ENCODE data around the gene ETDA. TPM values are rescaled to one million over a fixed set of nuclear protein-coding genes. Genes with fewer than 3 reads are reported as not detected.

ETDA gene
- total RNA-seq, 2 experiments from 2014 or later: not detected

DNA sequence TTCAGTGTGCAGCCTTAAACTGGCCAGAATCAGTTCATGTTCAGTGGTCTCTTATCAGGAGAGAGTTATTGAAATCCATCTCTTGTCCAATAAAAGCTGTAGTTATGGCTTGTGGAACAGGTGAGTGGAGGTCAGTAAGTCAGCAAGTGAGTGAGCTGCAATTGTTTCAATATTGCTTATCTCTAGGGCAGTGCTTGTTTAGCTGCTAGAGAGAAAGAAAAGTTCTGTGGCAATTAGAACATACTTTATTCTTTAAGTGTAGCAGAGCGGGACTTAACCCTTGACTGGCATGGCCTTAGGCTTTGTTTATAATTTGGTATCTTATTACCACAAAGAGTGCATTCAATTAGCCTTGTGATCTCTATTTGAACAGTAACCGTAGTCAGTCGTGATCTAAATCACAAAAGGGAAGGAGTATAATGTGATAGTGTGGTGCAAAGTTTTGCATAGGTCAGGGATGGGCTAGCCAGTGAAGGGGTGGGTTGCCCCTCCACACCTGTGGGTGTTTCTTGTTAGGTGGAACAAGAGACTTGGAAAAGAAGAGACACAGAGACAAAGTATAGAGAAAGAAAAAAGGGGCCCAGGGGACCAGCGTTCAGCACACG, 50.5 kb downstream of the ETDA start:
- ATAC-seq (ENCODE audit: poor library complexity): no peak
- CTCF ChIA-PET: no interaction called here
- no peak overlapping the region for H3K4me3 ChIP-seq (ENCODE audit: low read length)
- POLR2A ChIA-PET: no interaction called here
- Mint-ChIP-seq H3K27me3 (no peaks in the 10 kb centered on the region), H3K27ac (no peak overlapping the region), H3K9me3 (no peaks in the 10 kb centered on the region), H3K4me3 (no peak overlapping the region), H3K4me1 (ENCODE audit: low read depth) (peaks cover 5% of the 10 kb centered on the region), H3K36me3 (ENCODE audit: low read depth) (peaks cover 3% of the 10 kb centered on the region)
- no peak overlapping the region for H3K27ac ChIP-seq (ENCODE audit: low read depth in 1 of 2, low read length in 2 of 2)
- H3K9me3 ChIP-seq (ENCODE audit: control insufficient read depth in 1 of 2, insufficient read depth in 1 of 2, low read length in 2 of 2): no peaks in the 10 kb centered on the region
- no peak for DNase-seq
- TF ChIP-seq, protein P1, sequence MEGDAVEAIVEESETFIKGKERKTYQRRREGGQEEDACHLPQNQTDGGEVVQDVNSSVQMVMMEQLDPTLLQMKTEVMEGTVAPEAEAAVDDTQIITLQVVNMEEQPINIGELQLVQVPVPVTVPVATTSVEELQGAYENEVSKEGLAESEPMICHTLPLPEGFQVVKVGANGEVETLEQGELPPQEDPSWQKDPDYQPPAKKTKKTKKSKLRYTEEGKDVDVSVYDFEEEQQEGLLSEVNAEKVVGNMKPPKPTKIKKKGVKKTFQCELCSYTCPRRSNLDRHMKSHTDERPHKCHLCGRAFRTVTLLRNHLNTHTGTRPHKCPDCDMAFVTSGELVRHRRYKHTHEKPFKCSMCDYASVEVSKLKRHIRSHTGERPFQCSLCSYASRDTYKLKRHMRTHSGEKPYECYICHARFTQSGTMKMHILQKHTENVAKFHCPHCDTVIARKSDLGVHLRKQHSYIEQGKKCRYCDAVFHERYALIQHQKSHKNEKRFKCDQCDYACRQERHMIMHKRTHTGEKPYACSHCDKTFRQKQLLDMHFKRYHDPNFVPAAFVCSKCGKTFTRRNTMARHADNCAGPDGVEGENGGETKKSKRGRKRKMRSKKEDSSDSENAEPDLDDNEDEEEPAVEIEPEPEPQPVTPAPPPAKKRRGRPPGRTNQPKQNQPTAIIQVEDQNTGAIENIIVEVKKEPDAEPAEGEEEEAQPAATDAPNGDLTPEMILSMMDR (IDR thresholded peaks at IDR 0.05): no peak
- no peaks in the 10 kb centered on the region for H3K27me3 ChIP-seq (ENCODE audit: control insufficient read depth in 1 of 2, insufficient read depth in 2 of 2, low read length in 2 of 2)
- no peaks in the 10 kb centered on the region for H3K36me3 ChIP-seq (ENCODE audit: insufficient read depth, low read length)
- H3K4me1 ChIP-seq (ENCODE audit: insufficient read depth, low read length): no peaks in the 10 kb centered on the region
- intact Hi-C loops (cut with DNase I, micrococcal nuclease): no loop called here

Other genes with a start within 250 kb of the ETDA start
- under 1 TPM in 1 of 2 experiments, not detected in 1; 0.22 TPM for gene RTL8B, start 229.5 kb upstream of the ETDA start, total RNA-seq
- gene RTL8C, start 219.7 kb upstream of the ETDA start, total RNA-seq: 1 to 10 TPM; 6.5 to 8.5 TPM
- 10 to 100 TPM; 11.1 to 12.4 TPM for gene RTL8A, start 199.9 kb upstream of the ETDA start, total RNA-seq
- gene SMIM10L2B, start 153.3 kb upstream of the ETDA start, total RNA-seq: 1 to 10 TPM; 1.2 TPM
- not detected for gene ETDB, start 131.5 kb upstream of the ETDA start, total RNA-seq
- gene CT55, start 80.7 kb upstream of the ETDA start, total RNA-seq: not detected
- gene ETDC, start 57.4 kb downstream of the ETDA start, total RNA-seq: not detected
- 1 to 10 TPM; 5.8 to 6.3 TPM for gene ZNF75D, start 92.0 kb downstream of the ETDA start, total RNA-seq
- gene ZNF449, start 92.7 kb downstream of the ETDA start, total RNA-seq: 1 to 10 TPM; 1.4 to 1.6 TPM
- 1 to 10 TPM; 1.1 to 1.3 TPM for gene SMIM10L2A, start 169.9 kb downstream of the ETDA start, total RNA-seq